ENCODE measurements around the gene NFX1. TPM values are rescaled to one million over a fixed set of nuclear protein-coding genes. Genes with fewer than 3 reads are reported as not detected.

NFX1 gene
- 29.8 and 37.0 TPM in 2 replicates for total RNA-seq
- polyA plus RNA-seq (2012) = 23.9 TPM

DNA sequence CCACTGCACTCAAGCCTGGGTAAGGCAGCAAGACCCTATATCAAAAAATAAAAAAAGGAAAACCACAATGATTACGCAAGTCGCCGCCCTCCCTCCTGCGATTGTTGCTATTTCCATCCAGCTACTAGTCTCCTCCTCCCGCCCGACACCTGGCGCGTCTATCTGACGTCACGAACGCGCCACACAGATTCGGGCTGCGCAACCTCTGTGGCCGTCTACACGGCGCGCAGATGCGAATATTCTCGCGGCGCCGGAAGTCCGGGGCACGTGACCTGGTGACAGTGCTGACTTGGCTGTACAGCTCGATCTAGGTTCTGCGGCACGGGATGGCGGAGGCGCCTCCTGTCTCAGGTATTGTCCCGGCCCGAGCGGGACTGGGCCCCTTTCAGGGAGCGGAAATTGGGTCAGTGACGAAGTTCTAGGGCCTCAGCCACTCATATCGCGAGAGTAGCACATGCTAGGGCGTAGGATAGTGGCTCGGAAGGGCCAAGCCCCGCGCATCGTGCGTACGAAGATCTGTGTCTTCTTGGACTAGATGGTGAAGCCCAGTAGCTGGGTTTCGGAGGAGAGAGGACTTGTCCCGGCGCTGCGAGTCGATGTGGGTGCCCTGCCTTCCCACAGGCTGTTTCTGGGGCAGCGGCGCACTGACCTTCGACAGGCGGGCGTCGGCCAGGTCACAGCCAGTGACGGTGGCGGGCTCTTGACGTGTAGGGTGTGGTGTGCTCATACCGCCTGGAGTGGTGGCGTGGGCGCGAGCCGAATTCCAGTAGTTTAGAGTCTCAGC, at the start of gene NFX1:
NFX1 (plus strand) TSS at position 270 of the 784 bp plus-strand sequence; CDS start at position 327, 57 bp downstream.
- peak; percentile 99 for DNase-seq (ENCODE audit: low read depth)

GRCh38 chr9:33241298-33241697, 49.0 kb upstream of the NFX1 start:
- no peak for DNase-seq (ENCODE audit: low read depth)

GRCh38 chr9:33242609-33243134, 47.6 kb upstream of the NFX1 start:
- no peak for DNase-seq (ENCODE audit: low read depth)

GRCh38 chr9:33244137-33244784, 46.1 kb upstream of the NFX1 start:
- no peak for DNase-seq (ENCODE audit: low read depth)

DNA sequence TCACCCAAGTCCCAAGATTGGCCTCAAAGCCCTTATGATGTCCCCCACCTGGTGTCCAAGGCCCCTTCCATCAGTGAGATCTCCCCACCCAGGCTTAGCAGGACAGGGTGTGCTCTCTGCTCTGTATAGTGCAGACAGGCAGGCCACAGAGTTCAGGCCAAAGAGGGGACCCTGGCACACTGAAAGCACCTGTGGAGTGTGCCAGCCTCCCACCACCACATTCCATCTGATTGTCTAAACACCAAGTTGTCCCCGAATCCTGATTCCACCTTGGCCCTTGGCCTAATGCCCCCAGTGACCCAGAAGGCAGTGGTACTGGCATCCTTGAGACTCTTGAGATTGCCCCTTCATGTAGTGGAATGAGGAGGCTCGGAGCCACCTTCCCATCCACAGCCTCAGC, 45.0 kb upstream of the NFX1 start:
- DNase-seq (ENCODE audit: low read depth) = no peak

DNA sequence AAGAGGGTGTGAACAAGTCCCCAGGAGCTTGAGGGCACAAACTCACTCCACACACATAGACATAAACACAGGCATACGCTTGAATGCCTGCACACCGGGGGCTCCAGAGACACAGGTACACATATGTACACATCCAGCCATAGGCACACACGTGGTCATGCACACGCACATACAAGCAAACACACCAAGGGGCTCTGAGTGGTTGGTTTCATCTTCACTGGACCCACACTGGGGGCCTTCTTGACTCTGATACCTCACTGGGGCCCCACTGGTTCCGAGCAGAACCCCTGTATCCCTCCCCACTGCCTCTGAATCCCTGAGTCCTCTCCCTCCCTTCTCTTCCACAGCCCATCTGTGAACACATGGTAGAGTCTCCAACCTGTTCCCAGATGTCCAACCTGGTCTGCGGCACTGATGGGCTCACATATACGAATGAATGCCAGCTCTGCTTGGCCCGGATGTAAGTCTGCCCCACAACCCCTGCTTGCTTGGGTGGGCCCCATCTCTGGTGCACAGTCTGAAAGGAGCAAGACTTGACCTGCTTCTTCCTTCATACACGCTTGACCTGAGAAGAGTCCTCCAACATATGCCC, 44.0 kb upstream of the NFX1 start:
- DNase-seq (ENCODE audit: low read depth) = no peak

DNA sequence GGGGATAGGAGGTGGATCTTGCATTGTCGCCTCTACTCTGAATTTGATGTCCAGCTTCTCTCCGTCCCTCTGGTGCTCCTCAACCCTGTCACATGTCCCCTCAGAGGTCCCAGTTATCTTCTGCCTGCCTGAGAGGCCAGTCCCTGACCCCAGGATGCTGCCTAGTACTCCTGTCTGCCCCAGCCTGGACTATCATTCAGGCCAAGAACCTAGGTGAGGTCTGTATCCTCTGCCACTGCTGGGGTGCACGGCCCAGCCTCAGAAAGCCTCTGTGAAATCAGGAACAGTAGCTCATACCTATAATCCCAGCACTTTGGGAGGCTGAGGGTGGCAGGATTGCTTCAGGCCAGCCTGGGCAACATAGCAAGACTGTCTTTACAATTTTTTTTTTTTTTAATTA, 41.7 kb upstream of the NFX1 start:
- no peak for DNase-seq (ENCODE audit: low read depth)

DNA sequence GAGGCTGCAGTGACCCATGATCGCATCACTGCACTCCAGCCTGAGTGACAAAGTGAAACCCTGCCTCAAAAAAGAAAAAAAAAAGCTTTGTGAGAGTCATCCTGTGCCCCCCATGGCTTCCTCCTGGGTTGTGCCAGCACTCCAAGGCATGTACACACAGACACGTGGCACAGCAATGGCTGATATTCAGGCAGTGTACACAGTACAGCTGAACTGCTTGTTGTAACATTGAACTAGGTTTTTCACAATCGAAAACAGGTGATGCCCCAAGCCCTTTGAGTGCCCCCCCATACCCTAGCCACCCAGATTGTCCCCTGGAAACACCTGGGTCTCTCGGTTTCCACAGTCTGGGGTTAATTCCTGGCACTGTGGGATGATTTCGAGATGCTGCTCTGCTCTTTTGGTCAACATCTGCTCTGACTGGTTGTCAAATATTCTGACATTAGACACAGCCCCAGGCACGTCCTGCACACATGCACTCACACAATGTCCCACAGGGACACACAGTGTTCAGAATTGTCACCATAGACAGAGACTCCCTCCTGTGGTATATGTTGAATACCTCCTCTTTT, 41.1 kb upstream of the NFX1 start:
- no peak for DNase-seq (ENCODE audit: low read depth)

DNA sequence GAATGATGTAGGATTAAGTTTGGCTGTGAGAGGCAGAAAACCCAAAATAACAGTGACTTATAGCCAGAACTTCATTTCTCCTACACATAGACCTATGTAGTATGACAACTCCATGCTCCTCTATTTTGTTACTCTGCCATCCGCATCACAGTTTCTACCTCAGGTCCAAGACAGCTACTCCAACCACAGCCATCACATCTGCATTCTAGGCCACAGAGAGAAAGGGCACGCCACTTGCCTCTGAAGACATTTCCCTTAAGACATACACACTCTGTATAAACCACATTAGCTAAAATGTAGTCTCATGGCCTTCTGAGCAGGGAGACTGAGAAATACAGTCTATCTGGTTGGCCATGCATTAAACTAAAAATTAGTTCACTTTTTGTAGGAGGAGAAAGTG, 40.3 kb upstream of the NFX1 start:
- no peak for DNase-seq (ENCODE audit: low read depth)

- DNase-seq (ENCODE audit: low read depth) = peak; percentile 47
Observed at GRCh38 chr9:33250458-33250995, 39.8 kb upstream of the NFX1 start.

DNA sequence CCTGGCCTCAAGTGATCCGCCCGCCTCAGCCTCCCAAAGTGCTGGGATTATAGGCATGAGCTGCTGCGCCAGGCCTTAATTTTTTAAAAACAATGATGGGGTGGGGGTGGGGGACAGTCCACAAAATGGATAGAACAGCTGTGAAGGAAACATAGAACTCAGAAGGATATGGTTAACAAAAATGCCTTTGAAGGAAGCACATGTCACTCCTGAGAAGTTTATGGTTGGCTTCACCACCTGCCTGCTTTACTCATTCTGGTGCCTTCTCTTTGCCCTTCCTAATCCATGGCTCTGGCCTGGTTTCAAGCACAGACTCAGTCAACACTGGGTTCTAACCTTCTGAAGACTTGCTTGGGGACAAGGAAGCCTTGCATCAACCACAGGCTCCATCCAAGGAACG, 36.1 kb upstream of the NFX1 start:
- DNase-seq (ENCODE audit: low read depth) = peak; percentile 60

GRCh38 chr9:33255014-33255413, 35.3 kb upstream of the NFX1 start:
- no peak for DNase-seq (ENCODE audit: low read depth)

DNA sequence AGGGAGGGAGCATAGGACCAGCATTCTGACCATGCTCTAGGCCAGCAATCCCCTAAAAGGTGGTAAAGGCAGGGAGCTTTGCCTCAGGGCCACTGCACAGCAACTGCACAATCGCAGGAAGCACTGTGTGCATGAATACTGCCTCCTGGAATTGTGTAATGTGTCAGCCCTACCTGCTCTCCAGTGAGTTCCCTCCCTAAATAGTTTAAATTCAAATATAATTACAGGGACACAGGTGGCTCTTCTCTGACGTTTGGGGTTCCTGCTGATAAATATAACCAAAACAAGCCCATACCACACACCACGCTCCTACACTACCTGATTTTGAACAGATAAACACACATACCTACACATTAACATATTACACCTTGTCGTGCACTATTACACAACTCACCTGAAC, 34.8 kb upstream of the NFX1 start:
- no peak for DNase-seq (ENCODE audit: low read depth)

DNA sequence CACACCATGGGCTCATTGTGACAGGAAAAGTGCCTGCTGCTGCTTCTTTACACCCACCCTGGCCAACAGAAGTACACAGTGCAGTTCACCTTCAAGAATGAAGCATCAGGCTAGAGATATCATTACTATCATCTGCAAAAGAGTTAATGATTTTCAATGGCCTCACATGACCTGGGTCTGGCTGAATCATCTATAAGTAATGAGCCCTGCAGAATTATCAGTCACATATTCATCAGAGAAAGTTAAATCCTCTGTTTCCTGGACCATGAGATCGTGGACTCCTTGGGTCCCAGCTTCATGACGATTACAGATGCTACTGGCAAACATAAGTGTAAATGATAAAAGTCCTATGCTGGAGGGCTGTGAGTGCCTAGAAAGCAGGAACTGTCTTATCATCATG, 34.1 kb upstream of the NFX1 start:
- DNase-seq (ENCODE audit: low read depth) = no peak

- DNase-seq (ENCODE audit: low read depth) = no peak
Observed at GRCh38 chr9:33257276-33257675, 33.0 kb upstream of the NFX1 start.

DNA sequence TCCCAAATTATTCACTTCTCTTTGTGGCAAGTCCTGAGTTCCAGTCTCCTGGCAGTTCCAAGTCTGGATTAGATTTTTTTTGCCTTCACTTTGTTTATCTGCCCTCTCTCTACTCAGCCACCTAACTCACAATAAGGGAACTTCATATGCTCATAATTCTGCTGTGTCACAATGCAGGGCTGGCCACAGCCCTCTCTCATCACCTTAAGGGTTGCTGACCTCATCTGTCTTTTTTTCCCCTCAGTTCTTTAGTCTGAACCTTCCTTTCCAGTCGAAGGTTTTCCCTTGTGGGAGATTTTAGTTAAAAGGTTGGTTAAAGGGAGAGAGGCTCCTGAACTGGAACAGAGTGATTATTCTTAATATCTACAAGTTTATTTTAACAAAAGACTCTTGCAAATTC, 29.9 kb upstream of the NFX1 start:
- no peak for DNase-seq (ENCODE audit: low read depth)

DNA sequence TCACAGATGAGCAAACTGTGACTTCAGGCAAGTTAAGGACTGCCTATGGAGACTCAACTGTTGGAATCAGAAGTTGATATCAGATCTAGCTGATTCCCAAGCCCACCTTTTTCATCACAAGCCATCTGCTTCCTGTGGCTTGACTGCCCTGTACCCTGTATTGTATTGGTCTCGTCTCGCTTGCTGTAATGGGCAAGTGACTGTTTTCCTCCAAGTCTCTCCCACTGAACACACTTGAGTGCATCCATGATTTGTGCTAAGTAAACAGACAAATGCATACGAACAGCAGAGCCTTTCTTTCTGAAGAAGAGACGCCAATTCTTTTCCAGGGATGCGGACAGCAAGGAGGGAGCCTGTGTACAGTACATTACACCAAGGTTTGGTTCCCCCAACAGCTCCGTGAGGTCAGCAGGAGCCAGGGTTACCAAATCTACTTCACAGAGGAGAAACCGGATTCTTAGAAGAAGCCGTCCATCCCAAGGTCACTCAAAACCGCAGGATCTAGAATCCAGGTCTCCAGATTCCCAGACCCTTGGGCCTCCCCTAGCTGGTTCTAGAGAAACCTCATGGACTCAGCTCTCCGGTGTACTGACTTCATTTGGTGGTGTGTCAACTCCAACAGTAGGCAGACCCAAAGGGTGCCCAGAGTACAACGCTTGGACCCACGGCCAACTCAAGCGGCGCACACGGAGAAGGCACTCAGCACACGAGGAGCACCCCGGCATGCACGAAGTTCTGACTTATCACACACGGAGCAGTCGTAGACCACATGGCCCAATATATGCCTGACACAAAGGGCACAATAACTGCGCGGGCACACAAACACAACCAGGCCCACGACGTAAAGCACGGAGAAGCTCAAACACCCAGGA, 26.9 kb upstream of the NFX1 start:
- DNase-seq (ENCODE audit: low read depth) = peak; percentile 32

- DNase-seq (ENCODE audit: low read depth) = peak; percentile 59
Observed at GRCh38 chr9:33264003-33264472, 26.3 kb upstream of the NFX1 start.

- peak; percentile 100 for DNase-seq (ENCODE audit: low read depth)
Observed at GRCh38 chr9:33264473-33265177, 25.7 kb upstream of the NFX1 start, which contains the start of the genes BAG1 and CHMP5. Gene BAG1 (minus strand): TSS chr9:33264708. Gene CHMP5 (plus strand): TSS chr9:33265049. CDS start chr9:33265079, 30 bp downstream.

All from myocyte (in vitro differentiated cells).